ENCODE results near the gene CELSR1. TPM values are rescaled to one million over a fixed set of nuclear protein-coding genes. Genes with fewer than 3 reads are reported as not detected.

CELSR1 gene
- total RNA-seq, 1 experiment from 2014 or later, result 22.6 TPM

GRCh38 chr22:46561435-46561905, 24.1 kb upstream of the CELSR1 start:
- Histone ChIP-seq H3K18ac (ENCODE audit: insufficient read length, low read depth, low read length) (peak overlapping the region; percentile 69), H3K4ac (ENCODE audit: low read depth, low read length) (no peak overlapping the region), H3K23ac (ENCODE audit: insufficient read length, low read depth, low read length) (no peak overlapping the region), H4K91ac (ENCODE audit: insufficient read length, low read depth, low read length) (no peak overlapping the region), H2BK5ac (ENCODE audit: insufficient read length, low read length) (no peak overlapping the region), H4K8ac (replicated peaks; ENCODE audit: insufficient read length, low read depth, low read length) (no peak overlapping the region), H2AK5ac (ENCODE audit: insufficient read length, low read length) (no peak overlapping the region), H3K4me2 (ENCODE audit: insufficient read depth, insufficient read length, low read length) (no peak overlapping the region), H3K4me1 (ENCODE audit: insufficient read depth, low read length) (no peaks in the 10 kb centered on the region), H3K56ac (ENCODE audit: insufficient read length, low read depth, low read length) (no peak overlapping the region), H2BK12ac (ENCODE audit: insufficient read length, low read depth, low read length) (no peak overlapping the region), H3K27me3 (ENCODE audit: insufficient read depth, low read length) (no peaks in the 10 kb centered on the region), H2BK120ac (ENCODE audit: low read depth, low read length, poor library complexity, severe bottlenecking) (no peak overlapping the region), H4K5ac (ENCODE audit: insufficient read length, low read depth, low read length) (peak overlapping the region; percentile 88), H3K9ac (ENCODE audit: extremely low read depth, insufficient read length, low read length) (no peak overlapping the region), H2BK20ac (ENCODE audit: low read depth, low read length, poor library complexity, severe bottlenecking) (no peak overlapping the region), H3K9me3 (ENCODE audit: control insufficient read depth, low read depth, low read length) (no peaks in the 10 kb centered on the region), H2BK15ac (ENCODE audit: low read depth, low read length) (no peak overlapping the region), H2AFZ (ENCODE audit: low read length) (no peak overlapping the region), H3K14ac (ENCODE audit: insufficient read depth, low read length) (no peak overlapping the region), H3K79me2 (ENCODE audit: insufficient read depth, low read length) (no peaks in the 10 kb centered on the region), H3K79me1 (ENCODE audit: insufficient read depth, low read depth, low read length, poor library complexity, severe bottlenecking) (no peaks in the 10 kb centered on the region), H3K27ac (ENCODE audit: insufficient read length, low read depth, low read length) (no peak overlapping the region), H4K20me1 (ENCODE audit: control insufficient read depth, insufficient read depth, insufficient read length) (no peaks in the 10 kb centered on the region), H3K23me2 (ENCODE audit: insufficient read length, low read depth, low read length, poor library complexity, severe bottlenecking) (no peaks in the 10 kb centered on the region), H3T11ph (ENCODE audit: low read length) (no peak overlapping the region)
- Mint-ChIP-seq H3K4me3 (peak overlapping the region; percentile 51 to 77), H3K36me3 (ENCODE audit: insufficient read depth in 1 of 3, low read depth in 3 of 3) (no peaks in the 10 kb centered on the region), H3K9me3 (no peaks in the 10 kb centered on the region; a peak in 1 of 5 replicates), H3K27me3 (ENCODE audit: low read depth) (peaks cover 23% of the 10 kb centered on the region), H3K27ac (peak overlapping the region; percentile 80 to 90 (median 86); a peak in 2 of 7 replicates), H3K4me1 (peaks cover 3 to 19% of the 10 kb centered on the region in 2 experiments)
- DNase-seq, result peak; percentile 82
- no CpG with 5 or more reads among the region's 5 CpGs for WGBS (ENCODE audit: extremely low coverage, insufficient read length, low lambda C conversion rate)
- no peak for TF ChIP-seq CTCF (conservative IDR thresholded peaks at IDR 0.05)

All from H9 (cell line).